Fibroblast of lung (primary cell): ENCODE results near the gene CEACAM5.

ENCODE experiments used
- EZH2 ChIP-seq: IDR thresholded peaks from 2 replicates; pipeline ENCODE4 v1.5.1; 2012; ENCODE audit warnings: low read length, control low read depth, mild to moderate bottlenecking; ENCODE audit errors: missing control alignments
- TF ChIP-seq, protein P1 (sequence below), 2 donors: IDR thresholded peaks in 1 of 2; conservative IDR thresholded peaks in 1 of 2; 1 replicate in 1 of 2; 2 replicates in 1 of 2; pipeline ENCODE4 v1.5.1; 2011 to 2012; ENCODE audit warnings: low read length in 2 of 2, control low read depth in 1 of 2, inconsistent platforms in 1 of 2, low read depth in 1 of 2, mild to moderate bottlenecking in 1 of 2

GRCh38 chr19:41753936-41754529, 45.6 kb downstream of the CEACAM5 start:
- TF ChIP-seq, protein P1, sequence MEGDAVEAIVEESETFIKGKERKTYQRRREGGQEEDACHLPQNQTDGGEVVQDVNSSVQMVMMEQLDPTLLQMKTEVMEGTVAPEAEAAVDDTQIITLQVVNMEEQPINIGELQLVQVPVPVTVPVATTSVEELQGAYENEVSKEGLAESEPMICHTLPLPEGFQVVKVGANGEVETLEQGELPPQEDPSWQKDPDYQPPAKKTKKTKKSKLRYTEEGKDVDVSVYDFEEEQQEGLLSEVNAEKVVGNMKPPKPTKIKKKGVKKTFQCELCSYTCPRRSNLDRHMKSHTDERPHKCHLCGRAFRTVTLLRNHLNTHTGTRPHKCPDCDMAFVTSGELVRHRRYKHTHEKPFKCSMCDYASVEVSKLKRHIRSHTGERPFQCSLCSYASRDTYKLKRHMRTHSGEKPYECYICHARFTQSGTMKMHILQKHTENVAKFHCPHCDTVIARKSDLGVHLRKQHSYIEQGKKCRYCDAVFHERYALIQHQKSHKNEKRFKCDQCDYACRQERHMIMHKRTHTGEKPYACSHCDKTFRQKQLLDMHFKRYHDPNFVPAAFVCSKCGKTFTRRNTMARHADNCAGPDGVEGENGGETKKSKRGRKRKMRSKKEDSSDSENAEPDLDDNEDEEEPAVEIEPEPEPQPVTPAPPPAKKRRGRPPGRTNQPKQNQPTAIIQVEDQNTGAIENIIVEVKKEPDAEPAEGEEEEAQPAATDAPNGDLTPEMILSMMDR (conservative IDR thresholded peaks at IDR 0.05 in 1 of 2, IDR thresholded peaks at IDR 0.05 in 1 of 2; ENCODE audit: low read depth in 1 of 2, low read length in 2 of 2), result peak; percentile 52 to 75
- no peak for TF ChIP-seq EZH2
